WTC11 (cell line): ENCODE data around the gene ANGPTL4. TPM values are rescaled to one million over a fixed set of nuclear protein-coding genes. Genes with fewer than 3 reads are reported as not detected.

Source experiments
- ATAC-seq: fragments of 200-7000 bp; cut with Tn5 transposase; 2 replicates; pipeline ENCODE4 v1.10.0; 2021; ENCODE audit warnings: mild to moderate bottlenecking, moderate library complexity
- CTCF ChIA-PET: fragments of 300-600 bp; sonication (Branson Sonifier 250); formaldehyde crosslinking; loops from one replicate; lab custom pipeline; 2021; ENCODE audit warnings: antibody characterized with exemption; lab: Charles Lee
- POLR2A ChIA-PET: fragments of 350-600 bp; sonication (Branson Sonifier 250); formaldehyde crosslinking; loops from one replicate; lab custom pipeline; 2021; ENCODE audit warnings: antibody characterized with exemption; lab: Charles Lee
- DNase-seq: peaks from one replicate; pipeline ENCODE4 v3.0.0; 2021; ENCODE audit warnings: low spot score
- H3K27ac Mint-ChIP-seq: 2 replicates; pipeline ENCODE4 v1.8.0; 2021; ENCODE audit warnings: mixed read lengths
- H3K27me3 Mint-ChIP-seq: 2 replicates; pipeline ENCODE4 v1.8.0; 2021; ENCODE audit warnings: low read depth, mild to moderate bottlenecking, moderate library complexity, mixed read lengths
- H3K36me3 Mint-ChIP-seq: 2 replicates; pipeline ENCODE4 v1.8.0; 2021; ENCODE audit warnings: mixed read lengths
- H3K4me1 Mint-ChIP-seq: 2 replicates; pipeline ENCODE4 v1.8.0; 2022; ENCODE audit warnings: mixed read lengths
- H3K4me3 Mint-ChIP-seq: 2 replicates; pipeline ENCODE4 v1.8.0; 2021; ENCODE audit warnings: mild to moderate bottlenecking, moderate library complexity, mixed read lengths
- H3K9me3 Mint-ChIP-seq: 2 replicates; pipeline ENCODE4 v1.8.0; 2021; ENCODE audit warnings: mixed read lengths
- CTCF ChIP-seq: fragments of 200-600 bp; IDR thresholded peaks from 2 replicates; pipeline ENCODE4 v1.8.0; 2022; ENCODE audit warnings: antibody characterized with exemption
- E2F4 ChIP-seq: sonication (generic); formaldehyde crosslinking; IDR thresholded peaks from 2 replicates; pipeline ENCODE4 v1.8.1; 2022; ENCODE audit warnings: low read depth, mild to moderate bottlenecking, moderate library complexity, missing genetic modification reagents, borderline replicate concordance
- ELF4 ChIP-seq: sonication (generic); formaldehyde crosslinking; IDR thresholded peaks from 2 replicates; pipeline ENCODE4 v1.8.1; 2022; ENCODE audit warnings: low read depth, mild to moderate bottlenecking, moderate library complexity, missing genetic modification reagents
- ETV6 ChIP-seq: sonication (generic); formaldehyde crosslinking; IDR thresholded peaks from 2 replicates; pipeline ENCODE4 v1.8.1; 2022; ENCODE audit warnings: mild to moderate bottlenecking, missing genetic modification reagents
- FOXK1 ChIP-seq: sonication (generic); formaldehyde crosslinking; IDR thresholded peaks from 2 replicates; pipeline ENCODE4 v1.8.0; 2022; ENCODE audit warnings: mild to moderate bottlenecking, moderate library complexity, missing genetic modification reagents
- HMGA2 ChIP-seq: fragments of 250-450 bp; sonication (Bioruptor Pico); IDR thresholded peaks from 2 replicates; pipeline ENCODE4 v1.4.0; 2021; ENCODE audit warnings: mild to moderate bottlenecking, moderate library complexity
- NFYB ChIP-seq: sonication (generic); formaldehyde crosslinking; conservative IDR thresholded peaks from 2 replicates; pipeline ENCODE4 v1.8.0; 2022; ENCODE audit warnings: low read depth, missing genetic modification reagents
- NR1H2 ChIP-seq: sonication (generic); formaldehyde crosslinking; IDR thresholded peaks from 2 replicates; pipeline ENCODE4 v1.9.0; 2021; ENCODE audit warnings: mild to moderate bottlenecking, moderate library complexity, missing genetic modification reagents
- RORB ChIP-seq: fragments of 250-450 bp; sonication (Bioruptor Pico); IDR thresholded peaks from 2 replicates; pipeline ENCODE4 v1.9.0; 2021; ENCODE audit warnings: mild to moderate bottlenecking
- SMAD4 ChIP-seq: sonication (generic); formaldehyde crosslinking; IDR thresholded peaks from 2 replicates; pipeline ENCODE4 v1.8.0; 2022; ENCODE audit warnings: mild to moderate bottlenecking, missing genetic modification reagents
- TCF7 ChIP-seq: sonication (generic); formaldehyde crosslinking; IDR thresholded peaks from 2 replicates; pipeline ENCODE4 v1.8.0; 2022; ENCODE audit warnings: mild to moderate bottlenecking, low read depth, missing genetic modification reagents, moderate library complexity
- total RNA-seq: library from RNA; stranded (reverse); gene quantifications from 3 replicates; pipeline ENCODE4 v1.2.3, GENCODE V29; 2021
- TF ChIP-seq, protein P1 (sequence below): fragments of 250-450 bp; sonication (Bioruptor Pico); IDR thresholded peaks from 2 replicates; pipeline ENCODE4 v2.1.2; 2022; ENCODE audit warnings: mild to moderate bottlenecking, moderate library complexity
- TF ChIP-seq, protein P2 (sequence below): sonication (generic); formaldehyde crosslinking; IDR thresholded peaks from 2 replicates; pipeline ENCODE4 v1.8.1; 2023; ENCODE audit warnings: mild to moderate bottlenecking, moderate library complexity, missing genetic modification reagents
- TF ChIP-seq, protein P3 (sequence below): fragments of 250-450 bp; sonication (Bioruptor Pico); IDR thresholded peaks from 2 replicates; pipeline ENCODE4 v1.9.0; 2021; ENCODE audit warnings: mild to moderate bottlenecking
- TF ChIP-seq, protein P4 (sequence below): sonication (generic); formaldehyde crosslinking; IDR thresholded peaks from 2 replicates; pipeline ENCODE4 v1.8.1; 2023; ENCODE audit warnings: mild to moderate bottlenecking, missing genetic modification reagents

ANGPTL4 gene
- total RNA-seq, 1 experiment from 2014 or later, result 1.0 TPM

DNA sequence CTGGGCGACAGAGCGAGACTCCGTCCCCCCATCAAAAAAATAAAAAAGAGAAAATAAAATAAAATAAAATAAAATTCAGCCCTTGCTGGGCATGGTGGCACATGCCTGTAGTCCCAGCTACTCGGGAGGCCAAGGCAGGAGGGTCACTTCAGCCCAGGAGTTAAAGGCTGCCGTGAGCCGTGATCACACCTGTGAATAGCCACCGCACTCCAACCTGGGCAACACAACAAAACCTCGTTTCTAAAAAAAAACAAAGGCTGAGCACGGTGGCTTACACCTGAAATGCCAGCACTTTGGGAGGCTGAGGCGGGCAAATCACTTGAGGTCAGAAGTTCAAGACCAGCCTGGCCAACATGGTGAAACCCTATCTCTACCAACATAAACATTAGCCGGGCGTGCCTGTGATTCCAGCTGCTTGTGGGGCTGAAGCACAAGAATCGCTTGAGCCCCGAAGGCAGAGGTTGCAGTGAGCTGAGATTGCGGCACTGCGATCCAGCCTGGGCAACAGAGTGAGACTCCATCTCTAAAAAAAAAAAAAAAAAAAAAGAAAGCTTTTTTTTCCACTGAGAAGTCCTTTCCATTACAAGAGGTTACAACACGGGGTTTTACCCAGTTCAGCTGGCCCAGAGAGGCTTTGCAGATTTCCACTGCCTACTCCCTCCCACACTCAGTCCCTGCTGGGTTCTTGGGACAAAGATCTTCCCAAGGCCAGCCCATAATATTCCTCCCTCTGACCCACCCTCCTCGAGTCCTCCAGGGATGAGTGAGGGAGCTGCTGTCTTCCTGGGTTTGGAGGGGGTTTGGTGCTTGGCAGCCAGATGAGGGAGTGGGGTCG, 6.4 kb downstream of the ANGPTL4 start:
- TF ChIP-seq NR1H2 (CRISPR knock-in tag), result no peak
- TF ChIP-seq ETV6 (CRISPR knock-in tag), result no peak
- TF ChIP-seq HMGA2 (CRISPR knock-in tag), result no peak
- no peak for TF ChIP-seq NFYB (CRISPR knock-in tag)
- no peak for TF ChIP-seq TCF7 (CRISPR knock-in tag)
- TF ChIP-seq, protein P1, sequence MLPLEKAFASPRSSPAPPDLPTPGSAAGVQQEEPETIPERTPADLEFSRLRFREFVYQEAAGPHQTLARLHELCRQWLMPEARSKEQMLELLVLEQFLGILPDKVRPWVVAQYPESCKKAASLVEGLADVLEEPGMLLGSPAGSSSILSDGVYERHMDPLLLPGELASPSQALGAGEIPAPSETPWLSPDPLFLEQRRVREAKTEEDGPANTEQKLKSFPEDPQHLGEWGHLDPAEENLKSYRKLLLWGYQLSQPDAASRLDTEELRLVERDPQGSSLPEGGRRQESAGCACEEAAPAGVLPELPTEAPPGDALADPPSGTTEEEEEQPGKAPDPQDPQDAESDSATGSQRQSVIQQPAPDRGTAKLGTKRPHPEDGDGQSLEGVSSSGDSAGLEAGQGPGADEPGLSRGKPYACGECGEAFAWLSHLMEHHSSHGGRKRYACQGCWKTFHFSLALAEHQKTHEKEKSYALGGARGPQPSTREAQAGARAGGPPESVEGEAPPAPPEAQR, result no peak
- TF ChIP-seq FOXK1 (CRISPR knock-in tag), result no peak
- TF ChIP-seq, protein P2, sequence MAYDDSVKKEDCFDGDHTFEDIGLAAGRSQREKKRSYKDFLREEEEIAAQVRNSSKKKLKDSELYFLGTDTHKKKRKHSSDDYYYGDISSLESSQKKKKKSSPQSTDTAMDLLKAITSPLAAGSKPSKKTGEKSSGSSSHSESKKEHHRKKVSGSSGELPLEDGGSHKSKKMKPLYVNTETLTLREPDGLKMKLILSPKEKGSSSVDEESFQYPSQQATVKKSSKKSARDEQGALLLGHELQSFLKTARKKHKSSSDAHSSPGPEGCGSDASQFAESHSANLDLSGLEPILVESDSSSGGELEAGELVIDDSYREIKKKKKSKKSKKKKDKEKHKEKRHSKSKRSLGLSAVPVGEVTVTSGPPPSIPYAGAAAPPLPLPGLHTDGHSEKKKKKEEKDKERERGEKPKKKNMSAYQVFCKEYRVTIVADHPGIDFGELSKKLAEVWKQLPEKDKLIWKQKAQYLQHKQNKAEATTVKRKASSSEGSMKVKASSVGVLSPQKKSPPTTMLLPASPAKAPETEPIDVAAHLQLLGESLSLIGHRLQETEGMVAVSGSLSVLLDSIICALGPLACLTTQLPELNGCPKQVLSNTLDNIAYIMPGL (CRISPR knock-in tag), result no peak
- no peak for TF ChIP-seq RORB (CRISPR knock-in tag)
- no peak for TF ChIP-seq SMAD4 (CRISPR knock-in tag)
- TF ChIP-seq E2F4 (CRISPR knock-in tag), result no peak
- TF ChIP-seq CTCF, result no peak
- TF ChIP-seq ELF4 (CRISPR knock-in tag), result no peak
- TF ChIP-seq, protein P3, sequence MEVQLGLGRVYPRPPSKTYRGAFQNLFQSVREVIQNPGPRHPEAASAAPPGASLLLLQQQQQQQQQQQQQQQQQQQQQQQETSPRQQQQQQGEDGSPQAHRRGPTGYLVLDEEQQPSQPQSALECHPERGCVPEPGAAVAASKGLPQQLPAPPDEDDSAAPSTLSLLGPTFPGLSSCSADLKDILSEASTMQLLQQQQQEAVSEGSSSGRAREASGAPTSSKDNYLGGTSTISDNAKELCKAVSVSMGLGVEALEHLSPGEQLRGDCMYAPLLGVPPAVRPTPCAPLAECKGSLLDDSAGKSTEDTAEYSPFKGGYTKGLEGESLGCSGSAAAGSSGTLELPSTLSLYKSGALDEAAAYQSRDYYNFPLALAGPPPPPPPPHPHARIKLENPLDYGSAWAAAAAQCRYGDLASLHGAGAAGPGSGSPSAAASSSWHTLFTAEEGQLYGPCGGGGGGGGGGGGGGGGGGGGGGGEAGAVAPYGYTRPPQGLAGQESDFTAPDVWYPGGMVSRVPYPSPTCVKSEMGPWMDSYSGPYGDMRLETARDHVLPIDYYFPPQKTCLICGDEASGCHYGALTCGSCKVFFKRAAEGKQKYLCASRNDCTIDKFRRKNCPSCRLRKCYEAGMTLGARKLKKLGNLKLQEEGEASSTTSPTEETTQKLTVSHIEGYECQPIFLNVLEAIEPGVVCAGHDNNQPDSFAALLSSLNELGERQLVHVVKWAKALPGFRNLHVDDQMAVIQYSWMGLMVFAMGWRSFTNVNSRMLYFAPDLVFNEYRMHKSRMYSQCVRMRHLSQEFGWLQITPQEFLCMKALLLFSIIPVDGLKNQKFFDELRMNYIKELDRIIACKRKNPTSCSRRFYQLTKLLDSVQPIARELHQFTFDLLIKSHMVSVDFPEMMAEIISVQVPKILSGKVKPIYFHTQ (CRISPR knock-in tag), result no peak
- TF ChIP-seq, protein P4, sequence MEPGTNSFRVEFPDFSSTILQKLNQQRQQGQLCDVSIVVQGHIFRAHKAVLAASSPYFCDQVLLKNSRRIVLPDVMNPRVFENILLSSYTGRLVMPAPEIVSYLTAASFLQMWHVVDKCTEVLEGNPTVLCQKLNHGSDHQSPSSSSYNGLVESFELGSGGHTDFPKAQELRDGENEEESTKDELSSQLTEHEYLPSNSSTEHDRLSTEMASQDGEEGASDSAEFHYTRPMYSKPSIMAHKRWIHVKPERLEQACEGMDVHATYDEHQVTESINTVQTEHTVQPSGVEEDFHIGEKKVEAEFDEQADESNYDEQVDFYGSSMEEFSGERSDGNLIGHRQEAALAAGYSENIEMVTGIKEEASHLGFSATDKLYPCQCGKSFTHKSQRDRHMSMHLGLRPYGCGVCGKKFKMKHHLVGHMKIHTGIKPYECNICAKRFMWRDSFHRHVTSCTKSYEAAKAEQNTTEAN (CRISPR knock-in tag), result no peak
- TF ChIP-seq, all 79 proteins: peak for 0
- ATAC-seq, result no peak
- H3K36me3 Mint-ChIP-seq, result peaks cover 9% of the 10 kb centered on the region
- no peaks in the 10 kb centered on the region for H3K9me3 Mint-ChIP-seq
- DNase-seq, result no peak
- no peak overlapping the region for H3K4me3 Mint-ChIP-seq
- peaks cover 20% of the 10 kb centered on the region for H3K4me1 Mint-ChIP-seq
- ChIA-PET POLR2A (no interaction called here), CTCF (interaction anchor here (0.6 to 2.2 kb wide), 3 partner anchors 17 to 295 kb away, joined by 3 to 8 read pairs (median 5); partner anchors contain the start of gene RAB11B)
- peaks cover 27% of the 10 kb centered on the region for H3K27me3 Mint-ChIP-seq
- no peak overlapping the region for H3K27ac Mint-ChIP-seq
